GM18867 (cell line): ENCODE measurements around the gene KLHL33.
A peak's percentile ranks its signal among the peaks of the same experiment; 100 is the strongest.

Source experiments
- ATAC-seq: cut with Tn5 transposase; IDR thresholded peaks from one replicate; pipeline ENCODE4 v1.9.1; 2021; ENCODE audit warnings: mild to moderate bottlenecking, moderate library complexity; ENCODE audit not compliant: unreplicated experiment

Gene KLHL33

GRCh38 chr14:20415782-20416206 is 20.2 kb downstream of the KLHL33 start:
- ATAC-seq: peak; percentile 38

GRCh38 chr14:20413744-20414082 is 22.3 kb downstream of the KLHL33 start:
- ATAC-seq: peak; percentile 29

DNA sequence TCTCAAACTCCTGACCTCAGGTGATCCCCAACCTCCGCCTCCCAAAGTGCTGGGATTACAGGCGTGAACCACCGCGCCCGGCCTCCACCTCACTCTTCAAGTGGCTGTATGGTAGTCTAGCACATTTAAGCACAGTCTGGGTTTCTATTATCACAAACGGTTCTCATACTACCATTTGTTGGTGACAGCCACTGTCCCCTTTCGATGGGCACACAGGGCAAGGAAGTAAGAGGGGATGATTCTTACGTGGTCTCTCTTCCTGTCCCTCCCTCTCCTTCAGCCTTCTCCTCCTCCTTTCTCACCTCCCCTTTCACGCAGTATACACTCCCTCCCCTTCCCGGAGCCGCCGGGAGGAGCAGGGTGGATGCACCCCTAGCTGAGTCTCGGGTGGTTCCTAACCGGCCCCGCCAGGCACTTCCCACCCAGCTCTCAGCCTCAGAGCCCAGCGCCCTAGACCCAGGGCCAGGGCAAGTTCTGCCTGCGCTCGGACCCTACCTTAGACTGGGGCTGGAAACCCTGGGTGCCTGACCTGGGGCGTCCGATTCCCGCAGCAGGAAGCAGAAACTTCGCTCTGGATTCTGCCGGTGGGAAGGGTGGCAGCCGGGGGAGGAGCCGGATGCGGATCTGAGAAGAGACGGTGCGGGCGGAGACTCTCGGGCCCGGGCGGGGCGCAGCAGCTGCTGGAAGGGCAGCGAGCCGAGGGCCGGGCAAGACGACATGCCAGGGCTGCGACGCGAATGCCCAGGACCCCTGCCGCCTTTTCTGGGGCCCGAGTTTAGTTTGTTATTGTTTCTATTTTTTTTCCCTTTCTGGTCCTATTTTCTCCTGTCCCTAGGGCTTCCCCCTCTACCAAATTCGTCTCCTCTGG is 22.9 kb downstream of the KLHL33 start, which contains the start of gene TEP1:
TEP1 (minus strand) TSS at position 626 of the 868 bp plus-strand sequence. CDS start 5,062 bp downstream, outside the sequence.
- ATAC-seq: peak; percentile 76

GRCh38 chr14:20412411-20412810 is 23.6 kb downstream of the KLHL33 start:
- ATAC-seq: peak; percentile 76

- ATAC-seq: no peak
Observed at GRCh38 chr14:20409226-20409625, 26.7 kb downstream of the KLHL33 start.

DNA sequence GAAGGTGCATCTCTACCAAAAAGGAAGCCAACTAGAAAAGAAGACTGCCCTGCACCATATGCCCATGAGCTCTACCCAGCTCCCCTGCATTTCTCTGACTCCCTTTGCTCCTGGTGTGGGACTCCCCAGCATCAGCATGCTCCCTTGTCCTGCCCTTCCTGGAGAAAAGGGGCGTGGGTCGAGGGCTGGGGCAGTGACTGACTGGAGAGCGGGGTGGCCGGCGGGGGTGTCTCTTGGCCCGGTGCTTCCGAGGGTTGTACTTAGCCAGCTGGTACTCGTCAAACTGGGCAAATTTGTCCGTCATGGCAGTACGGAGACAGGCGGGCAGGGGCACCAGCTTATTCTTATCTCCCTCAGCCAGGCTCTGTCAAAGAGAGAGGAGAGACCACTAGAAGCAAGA is 32.4 kb downstream of the KLHL33 start:
- ATAC-seq: no peak

GRCh38 chr14:20400965-20401593 is 34.9 kb downstream of the KLHL33 start:
- ATAC-seq: no peak

- ATAC-seq: no peak
Observed at GRCh38 chr14:20400589-20400964, 35.4 kb downstream of the KLHL33 start.

DNA sequence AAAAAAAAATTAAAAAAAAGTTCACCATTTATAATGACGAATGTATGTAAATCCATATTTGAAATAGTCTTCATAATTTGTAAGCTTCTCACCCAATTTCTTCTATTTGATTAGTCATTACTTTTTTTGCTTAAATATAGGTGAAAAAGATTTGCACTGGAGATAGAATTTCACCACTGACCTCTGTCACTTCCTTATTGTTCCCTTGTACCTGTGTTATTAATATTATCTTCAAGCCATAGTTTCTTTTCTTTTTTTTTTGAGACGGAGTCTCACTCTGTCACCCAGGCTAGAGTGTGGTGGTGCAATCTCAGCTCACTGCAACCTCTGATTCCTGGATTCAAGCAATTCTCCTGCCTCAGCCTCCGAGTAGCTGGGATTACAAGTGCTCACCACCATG is 38.5 kb downstream of the KLHL33 start:
- ATAC-seq: no peak

DNA sequence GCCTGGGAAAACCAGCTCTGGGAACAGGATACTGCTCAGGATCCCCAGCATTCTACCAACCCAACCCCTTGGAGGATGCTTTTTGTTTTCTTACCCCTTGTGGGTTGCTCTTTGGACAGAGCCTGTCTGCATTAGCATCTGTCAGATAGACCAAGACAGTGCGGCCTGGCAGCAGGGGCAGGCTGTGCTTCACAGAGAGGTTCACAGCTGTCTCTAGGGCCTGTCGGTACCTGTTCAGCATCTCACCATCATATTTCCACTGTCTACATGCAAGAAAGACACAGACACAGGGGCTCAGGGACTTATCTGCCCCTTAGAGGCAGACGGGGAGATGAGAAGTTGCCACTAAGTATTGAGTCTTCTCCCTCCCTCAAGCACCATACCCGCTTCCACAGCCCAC is 44.5 kb downstream of the KLHL33 start:
- no peak for ATAC-seq

DNA sequence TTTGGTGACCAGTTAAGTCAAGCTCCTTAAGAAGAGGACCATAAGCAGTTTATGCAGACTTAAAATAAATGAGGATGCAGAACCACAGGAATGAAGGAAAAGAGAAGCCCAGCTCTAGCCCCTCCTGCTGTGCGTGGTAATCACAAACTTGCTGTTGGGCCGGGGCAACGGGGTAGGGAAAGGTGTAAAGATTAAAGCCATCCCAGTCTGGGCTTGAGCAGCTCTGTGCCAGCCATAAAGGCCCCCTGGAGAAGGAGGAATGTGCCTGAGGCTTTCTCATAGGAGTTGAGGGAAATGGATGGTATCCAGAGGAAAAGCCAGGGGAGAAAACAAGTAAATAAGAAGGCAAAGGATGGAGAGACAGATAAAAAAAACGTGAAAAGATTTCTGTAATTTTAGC is 47.8 kb downstream of the KLHL33 start:
- ATAC-seq: no peak

DNA sequence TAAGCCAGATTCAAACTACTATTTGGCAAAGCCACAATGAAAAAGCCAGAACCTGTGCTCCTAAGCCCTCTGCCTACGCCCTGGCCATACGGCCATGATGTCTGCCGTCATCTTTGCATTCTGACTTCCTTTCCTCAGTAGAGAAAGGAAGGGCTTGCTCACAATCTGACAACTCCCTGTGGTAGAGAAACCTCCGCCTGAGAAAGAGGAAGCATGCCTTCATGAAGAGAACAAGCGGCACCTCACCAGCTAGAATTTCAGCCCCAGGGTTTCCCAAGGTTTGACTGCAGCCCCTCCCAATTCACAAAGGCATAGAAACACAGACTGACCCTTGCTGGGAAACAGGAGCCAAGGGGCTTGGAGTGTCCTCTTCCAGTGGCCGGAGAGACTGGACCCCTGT is 48.4 kb downstream of the KLHL33 start:
- ATAC-seq: no peak

- ATAC-seq: no peak
Observed at GRCh38 chr14:20386276-20386855, 49.6 kb downstream of the KLHL33 start.

DNA sequence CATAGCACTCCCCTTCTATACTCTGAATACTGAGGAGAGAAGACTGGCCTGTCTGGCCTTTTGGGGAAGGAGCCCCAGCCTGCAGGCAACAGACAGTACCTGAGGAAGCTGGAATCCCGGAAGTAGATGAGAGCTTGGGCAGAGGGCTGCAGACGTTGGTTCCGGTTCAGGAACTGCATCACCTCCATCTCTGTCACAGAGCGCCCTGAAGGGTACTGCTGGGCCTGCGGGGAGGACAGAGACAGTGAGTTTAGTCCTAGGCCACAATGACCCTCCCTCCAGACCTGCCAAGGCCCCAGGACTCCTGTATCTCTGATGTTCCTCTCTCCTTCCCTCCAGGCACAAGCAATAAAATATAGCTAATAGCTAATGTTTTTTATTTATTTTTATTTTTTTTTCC is 51.1 kb downstream of the KLHL33 start:
- no peak for ATAC-seq

GRCh38 chr14:20384321-20384720 is 51.6 kb downstream of the KLHL33 start:
- ATAC-seq: no peak

- no peak for ATAC-seq
Observed at GRCh38 chr14:20383636-20384035, 52.3 kb downstream of the KLHL33 start.

GRCh38 chr14:20383032-20383431 is 52.9 kb downstream of the KLHL33 start:
- ATAC-seq: no peak

GRCh38 chr14:20382526-20382925 is 53.4 kb downstream of the KLHL33 start:
- ATAC-seq: no peak

- ATAC-seq: no peak
Observed at GRCh38 chr14:20381341-20381740, 54.6 kb downstream of the KLHL33 start.

DNA sequence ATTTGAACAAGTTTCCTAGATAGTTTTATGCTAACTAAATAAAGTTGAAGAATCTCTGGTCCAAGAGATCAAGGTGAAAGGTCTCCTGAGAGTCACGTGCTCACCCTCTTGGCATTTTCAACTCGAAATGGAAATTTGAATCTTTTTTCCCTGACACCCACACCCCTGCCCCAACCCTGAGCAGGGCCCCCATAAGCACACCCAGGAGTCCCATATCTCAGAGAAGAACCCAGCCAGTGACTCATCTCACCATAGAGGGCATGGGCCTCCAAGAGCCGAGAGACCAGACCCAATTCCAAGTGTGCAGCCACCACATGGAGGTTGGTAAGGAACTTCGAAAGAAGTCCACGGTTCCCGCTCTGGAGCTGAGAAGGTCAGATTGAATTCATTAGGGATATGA is 55.3 kb downstream of the KLHL33 start:
- no peak for ATAC-seq

- ATAC-seq: no peak
Observed at GRCh38 chr14:20379743-20380142, 56.2 kb downstream of the KLHL33 start.

- no peak for ATAC-seq
Observed at GRCh38 chr14:20377171-20377570, 58.8 kb downstream of the KLHL33 start.
